NCI-H146 treated with DMSO at 0.1 percent for 48 hours (cell line): ENCODE results near the gene NR1H3.
A peak's percentile ranks its signal among the peaks of the same experiment; 100 is the strongest.
"Not testable (repeated sequence)": the region's sequence is repeated elsewhere in the genome, so short reads cannot be mapped to it uniquely, and the experiment has no call there.

Source experiments
- DNase-seq: peaks from one replicate; lab custom pipeline; 2025; ENCODE audit not compliant: unreplicated experiment; lab: John Stamatoyannopoulos, UW

Gene NR1H3

DNA sequence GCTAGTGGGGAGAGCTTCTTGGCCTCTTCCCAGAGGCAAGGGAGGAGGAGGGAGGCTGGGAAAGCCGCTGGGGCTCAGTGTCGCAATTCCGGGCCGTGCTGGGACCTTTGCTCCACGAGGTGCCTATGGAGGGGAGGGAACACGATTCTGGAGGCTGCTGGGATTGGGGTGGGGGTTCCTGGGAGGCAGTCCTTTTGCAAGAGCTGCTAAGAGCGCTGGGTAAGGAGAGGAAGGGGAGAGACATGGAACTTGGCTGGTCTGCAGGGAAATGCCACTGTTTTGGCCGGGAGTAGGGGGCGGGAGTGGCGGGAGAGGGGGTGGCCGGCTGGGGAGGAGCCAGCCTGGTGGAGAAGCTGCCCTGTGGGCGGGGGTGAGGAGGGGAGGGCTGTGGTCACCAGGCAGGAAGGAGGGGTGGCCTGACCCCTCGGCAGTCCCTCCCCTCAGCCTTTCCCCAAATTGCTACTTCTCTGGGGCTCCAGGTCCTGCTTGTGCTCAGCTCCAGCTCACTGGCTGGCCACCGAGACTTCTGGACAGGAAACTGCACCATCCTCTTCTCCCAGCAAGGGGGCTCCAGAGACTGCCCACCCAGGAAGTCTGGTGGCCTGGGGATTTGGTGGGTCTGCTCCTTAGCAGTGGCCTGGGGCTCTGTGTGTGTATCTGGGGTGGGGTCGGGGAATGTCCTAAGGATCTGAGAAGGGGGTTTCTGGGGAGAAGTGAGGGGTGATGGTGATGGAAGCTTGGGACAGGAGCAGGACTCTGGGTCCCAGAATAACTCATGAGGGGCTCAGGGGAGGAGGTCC is at the start of gene NR1H3:
Gene NR1H3 (plus strand): TSS at position 480 of the 800 bp plus-strand sequence. CDS start 1,221 bp downstream, outside the sequence.
- DNase-seq = peak; percentile 4

DNA sequence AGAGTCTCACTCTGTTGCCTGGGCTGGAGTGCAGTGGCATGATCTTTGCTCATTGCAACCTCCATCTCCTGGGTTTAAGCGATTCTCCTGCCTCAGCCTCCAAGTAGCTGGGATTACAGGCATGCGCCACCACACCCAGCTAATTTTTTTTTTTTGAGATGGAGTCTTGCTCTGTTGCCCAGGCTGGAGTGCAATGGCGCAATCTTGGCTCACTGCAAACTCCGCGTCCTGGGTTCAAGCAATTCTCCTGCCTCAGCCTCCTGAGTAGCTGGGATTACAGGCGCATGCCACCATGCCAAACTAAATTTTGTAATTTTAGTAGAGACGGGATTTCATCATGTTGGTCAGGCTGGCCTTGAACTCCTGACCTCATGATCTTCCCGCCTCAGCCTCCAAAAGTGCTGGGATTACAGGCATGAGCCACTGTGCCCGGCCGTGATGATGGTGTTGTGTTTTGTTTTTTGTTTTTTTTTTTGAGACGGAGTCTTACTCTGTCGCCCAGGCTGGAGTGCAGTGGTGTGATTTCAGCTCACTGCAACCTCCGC is 49.7 kb upstream of the NR1H3 start:
- DNase-seq = not testable (repeated sequence)

DNA sequence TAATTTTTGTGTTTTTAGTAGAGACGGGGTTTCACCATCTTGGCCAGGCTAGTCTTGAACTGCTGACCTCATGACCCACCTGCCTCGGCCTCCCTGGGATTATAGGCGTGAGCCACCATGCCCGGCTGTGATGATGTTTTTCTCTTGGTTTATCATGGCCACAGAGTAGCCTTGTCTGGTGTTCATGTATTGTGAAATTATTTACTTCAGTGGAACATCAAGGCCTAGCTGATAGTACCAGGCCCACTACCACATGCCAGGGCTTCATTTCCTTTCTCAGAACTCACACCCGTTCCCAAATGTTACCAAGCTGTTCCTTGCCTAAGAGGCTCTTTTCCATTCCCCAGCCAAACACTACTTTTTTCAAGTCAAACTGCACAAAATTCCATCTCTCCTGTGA is 49.2 kb upstream of the NR1H3 start:
- DNase-seq = no peak

- no peak for DNase-seq
These were observed 44.9 kb upstream of the NR1H3 start for GRCh38 chr11:47212938-47213337.

- peak; percentile 77 for DNase-seq
These were observed 43.7 kb upstream of the NR1H3 start for GRCh38 chr11:47213950-47214565.

DNA sequence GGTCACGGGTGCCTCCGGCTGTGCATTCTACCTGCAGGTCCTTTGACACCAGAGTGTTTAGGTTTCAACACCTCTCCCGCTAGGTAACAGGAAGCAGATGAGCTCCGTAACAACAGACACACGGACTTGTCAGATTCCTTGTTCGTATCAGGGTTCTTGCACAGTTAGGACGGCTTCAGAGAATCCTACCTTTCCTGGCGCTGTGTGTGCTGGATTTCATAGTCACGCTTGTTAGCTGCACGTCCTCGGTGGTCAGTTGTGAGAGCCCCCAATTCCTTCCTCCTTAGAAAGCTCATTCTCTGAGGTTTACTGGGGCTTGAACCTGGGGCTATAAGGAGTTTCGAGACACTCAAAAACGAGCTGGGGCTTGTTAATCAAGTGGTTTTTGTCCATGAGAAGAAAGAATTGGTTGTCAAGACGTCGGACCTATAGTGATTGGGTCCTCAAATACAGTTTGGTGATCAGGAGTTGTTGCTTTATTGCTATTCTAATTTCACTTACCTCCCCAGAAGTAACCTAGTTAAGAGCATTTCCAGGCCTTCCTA is 42.4 kb upstream of the NR1H3 start:
- DNase-seq = peak; percentile 71

- DNase-seq = no peak
These were observed 41.5 kb upstream of the NR1H3 start for GRCh38 chr11:47216121-47216798.

- no peak for DNase-seq
These were observed 37.4 kb upstream of the NR1H3 start for GRCh38 chr11:47220401-47220821.

DNA sequence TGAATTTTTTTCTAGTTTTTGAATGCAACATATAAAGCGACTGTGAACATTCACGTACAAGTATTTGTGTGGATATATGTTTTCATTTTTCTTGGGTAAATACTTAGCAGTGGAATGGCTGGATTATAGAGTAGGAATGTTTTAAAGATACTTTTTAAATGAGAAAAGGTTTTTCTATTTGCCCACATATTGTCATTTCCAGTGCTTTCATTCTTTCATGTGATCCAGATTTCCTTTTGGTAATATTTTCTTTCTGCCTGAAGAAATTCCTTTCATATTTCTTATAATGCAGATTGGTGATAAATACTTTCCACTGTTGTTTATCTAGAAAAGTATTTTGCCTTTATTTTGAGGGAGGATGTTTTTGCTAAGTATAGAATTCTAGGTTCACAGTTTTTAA is 35.1 kb upstream of the NR1H3 start:
- no peak for DNase-seq

- DNase-seq = no peak
These were observed 32.0 kb upstream of the NR1H3 start for GRCh38 chr11:47225552-47226400.

DNA sequence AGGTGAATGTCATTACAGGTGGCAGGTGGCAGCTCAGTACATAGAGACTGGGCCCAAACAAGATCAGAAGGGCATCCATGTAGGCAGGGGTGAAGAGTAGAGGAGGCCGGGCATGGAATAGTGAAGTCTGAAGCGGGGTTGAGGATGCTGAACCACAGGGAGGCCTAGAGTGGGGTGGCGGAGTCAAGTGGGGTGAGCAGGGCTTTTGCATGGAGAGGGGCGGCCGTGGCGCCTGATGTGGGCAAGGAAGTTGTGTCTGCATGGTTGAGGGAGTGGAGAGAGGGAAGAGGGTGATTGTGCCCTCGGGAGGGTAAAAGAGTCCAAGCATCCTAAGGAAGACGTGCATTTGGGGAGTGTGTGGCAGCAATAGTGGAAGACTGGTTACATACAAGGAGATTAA is 28.6 kb upstream of the NR1H3 start:
- DNase-seq = no peak

DNA sequence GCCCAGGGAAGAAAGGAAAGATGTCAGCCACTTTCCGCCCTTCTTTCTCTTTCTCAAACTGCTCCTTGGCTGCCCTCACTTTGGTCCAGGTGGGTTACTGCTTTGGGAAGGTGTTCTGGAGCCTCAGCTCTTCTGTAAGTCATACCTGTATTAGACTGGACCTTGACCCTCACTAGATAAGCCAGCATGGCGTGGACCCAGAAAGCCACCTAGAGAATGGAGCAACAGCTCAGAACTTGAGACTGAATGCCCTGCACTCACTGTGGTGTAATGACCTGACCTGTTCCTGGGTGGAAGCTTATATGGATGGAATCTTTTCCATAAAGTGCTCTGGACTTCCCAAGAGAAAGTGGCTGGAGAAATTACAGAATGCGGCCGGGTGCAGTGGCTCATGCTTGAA is 24.7 kb upstream of the NR1H3 start:
- DNase-seq = no peak

GRCh38 chr11:47233989-47234668 is 23.7 kb upstream of the NR1H3 start:
- DNase-seq = no peak

GRCh38 chr11:47234669-47235100 is 23.1 kb upstream of the NR1H3 start:
- no peak for DNase-seq

GRCh38 chr11:47235163-47235562 is 22.6 kb upstream of the NR1H3 start:
- no peak for DNase-seq

DNA sequence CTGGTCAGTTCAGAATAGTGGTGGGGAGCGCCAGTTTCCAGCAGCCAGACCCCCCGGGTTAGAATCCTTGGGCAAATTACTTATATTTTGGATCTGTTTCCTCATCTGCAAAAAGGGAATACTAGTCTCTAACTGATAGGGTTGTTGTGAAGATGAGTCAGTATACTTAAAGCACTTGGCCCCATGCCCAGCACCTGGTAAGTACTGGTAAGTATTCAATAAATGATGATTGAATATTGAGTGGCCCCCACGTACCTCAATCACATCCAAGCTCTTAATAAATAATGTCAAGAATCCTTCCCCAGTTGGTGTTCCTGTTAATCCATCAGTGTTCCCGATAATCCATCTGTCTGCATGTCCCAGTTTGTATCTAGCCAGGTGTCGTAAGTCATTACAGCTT is 21.3 kb upstream of the NR1H3 start:
- DNase-seq = no peak

DNA sequence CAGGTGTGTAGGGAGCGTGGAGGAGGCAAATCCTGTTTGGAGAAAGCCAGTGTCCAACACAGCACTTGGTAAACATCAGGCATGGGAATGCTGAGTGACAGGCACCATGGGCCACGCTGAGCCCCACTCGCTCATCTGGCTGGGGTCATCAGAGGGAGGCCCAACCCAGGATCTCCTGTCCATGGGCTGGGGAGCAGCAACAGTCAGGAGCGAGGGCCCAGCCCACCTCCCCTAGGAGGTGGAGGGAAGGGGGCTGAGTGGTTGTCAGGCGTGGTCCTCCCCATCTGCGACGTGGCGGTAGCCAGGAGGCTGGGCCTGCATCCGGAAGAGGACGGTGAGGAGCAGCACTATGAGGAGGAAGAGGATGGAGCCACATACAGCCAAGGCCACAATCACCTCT is 17.9 kb upstream of the NR1H3 start:
- DNase-seq = no peak

DNA sequence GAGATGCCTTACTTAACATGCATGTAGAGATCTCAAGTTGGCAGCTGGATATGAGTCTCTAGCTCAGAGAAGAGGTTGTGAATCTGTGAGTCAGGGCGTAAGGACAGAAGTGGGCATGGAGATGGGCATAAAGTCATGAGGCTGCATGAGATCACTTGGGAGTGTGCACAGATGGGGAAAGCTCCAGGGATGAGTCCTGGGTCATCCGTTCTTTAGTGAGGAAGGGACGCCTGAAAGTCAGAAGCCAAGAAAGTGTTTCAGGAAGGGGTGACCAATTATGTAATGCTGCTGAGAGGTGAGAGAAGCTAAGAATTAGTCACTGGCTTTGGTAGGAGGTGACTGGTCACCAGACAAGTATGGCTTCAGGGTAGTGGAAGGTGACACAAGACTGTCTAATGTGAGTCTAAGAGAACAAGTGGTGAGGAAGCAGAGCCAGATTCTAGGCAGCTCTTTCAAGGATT is 15.9 kb upstream of the NR1H3 start:
- DNase-seq = no peak

DNA sequence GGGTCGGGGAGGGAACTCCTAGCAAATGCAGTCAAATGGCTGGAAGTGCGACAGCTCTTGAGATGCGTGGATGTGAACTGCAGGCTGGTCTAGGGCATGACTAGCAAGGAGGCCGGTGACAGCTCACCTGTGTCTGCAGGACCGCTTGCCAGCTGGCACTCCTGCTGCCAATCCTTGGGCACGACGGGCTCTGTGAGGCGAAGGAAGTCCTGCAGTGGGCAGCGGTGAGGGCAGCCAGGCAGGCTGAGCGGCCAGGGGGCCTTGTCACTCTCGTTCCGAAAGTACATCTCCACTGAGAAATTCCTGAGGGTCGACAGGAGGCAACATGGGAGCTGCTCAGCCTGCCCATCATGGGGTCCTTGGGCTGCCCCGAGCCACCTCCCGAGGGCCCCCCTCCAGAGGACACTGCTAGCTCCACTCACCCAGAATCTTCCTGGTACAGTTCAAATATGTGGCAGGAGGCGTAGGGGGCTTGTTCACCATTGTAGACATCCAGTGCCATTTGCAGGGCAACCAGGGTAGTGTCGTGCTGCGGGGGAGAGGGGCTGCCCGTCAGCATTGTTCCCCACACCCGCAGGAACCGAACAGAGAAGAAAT is 15.1 kb upstream of the NR1H3 start:
- DNase-seq = no peak
